Upper lobe of left lung (tissue), 4 donors: ENCODE measurements around the gene IL23R.

ENCODE experiments used
- POLR2A ChIP-seq, 4 donors: fragments of 450-650 bp; IDR thresholded peaks; one replicate each; pipeline ENCODE4 v1.5.1; 2016 to 2017; ENCODE audit warnings: antibody characterized with exemption in 4 of 4, mild to moderate bottlenecking in 2 of 4
- POLR2AphosphoS5 ChIP-seq, 2 donors: sonication (generic); formaldehyde crosslinking; IDR thresholded peaks; one replicate each; pipeline ENCODE4 v1.5.1; 2017; ENCODE audit warnings: antibody characterized with exemption in 2 of 2
- TF ChIP-seq, protein P1 (sequence below), 6 experiments: fragments of 450-650 bp in 4 of 6; fragments of 200-600 bp in 2 of 6; sonication (generic) in 2 of 6; IDR thresholded peaks; one replicate each; pipeline ENCODE4 v1.5.1; 2016 to 2019; ENCODE audit warnings: antibody characterized with exemption in 6 of 6

DNA sequence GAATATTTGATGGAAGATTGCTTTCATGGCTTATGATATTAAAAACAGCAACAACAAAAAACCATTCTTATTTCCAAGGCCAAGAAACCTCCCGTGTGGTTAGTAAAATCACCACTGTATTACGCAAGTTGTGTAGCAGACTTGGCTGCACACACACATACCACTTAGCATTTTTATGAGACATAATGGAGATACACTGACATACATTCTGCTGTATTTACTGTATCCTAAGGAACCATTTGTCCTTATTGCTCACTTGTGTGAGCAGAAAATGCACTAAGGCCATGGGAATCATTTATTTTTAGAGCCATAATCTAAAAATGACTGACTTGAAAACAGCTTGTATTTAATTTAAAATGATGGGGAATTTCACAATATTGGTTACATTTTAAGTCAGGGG lies 30.9 kb upstream of the IL23R start:
- TF ChIP-seq, protein P1, sequence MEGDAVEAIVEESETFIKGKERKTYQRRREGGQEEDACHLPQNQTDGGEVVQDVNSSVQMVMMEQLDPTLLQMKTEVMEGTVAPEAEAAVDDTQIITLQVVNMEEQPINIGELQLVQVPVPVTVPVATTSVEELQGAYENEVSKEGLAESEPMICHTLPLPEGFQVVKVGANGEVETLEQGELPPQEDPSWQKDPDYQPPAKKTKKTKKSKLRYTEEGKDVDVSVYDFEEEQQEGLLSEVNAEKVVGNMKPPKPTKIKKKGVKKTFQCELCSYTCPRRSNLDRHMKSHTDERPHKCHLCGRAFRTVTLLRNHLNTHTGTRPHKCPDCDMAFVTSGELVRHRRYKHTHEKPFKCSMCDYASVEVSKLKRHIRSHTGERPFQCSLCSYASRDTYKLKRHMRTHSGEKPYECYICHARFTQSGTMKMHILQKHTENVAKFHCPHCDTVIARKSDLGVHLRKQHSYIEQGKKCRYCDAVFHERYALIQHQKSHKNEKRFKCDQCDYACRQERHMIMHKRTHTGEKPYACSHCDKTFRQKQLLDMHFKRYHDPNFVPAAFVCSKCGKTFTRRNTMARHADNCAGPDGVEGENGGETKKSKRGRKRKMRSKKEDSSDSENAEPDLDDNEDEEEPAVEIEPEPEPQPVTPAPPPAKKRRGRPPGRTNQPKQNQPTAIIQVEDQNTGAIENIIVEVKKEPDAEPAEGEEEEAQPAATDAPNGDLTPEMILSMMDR (IDR thresholded peaks at IDR 0.05) = no peak
- no peak for TF ChIP-seq POLR2AphosphoS5 (IDR thresholded peaks at IDR 0.05)
- no peak for TF ChIP-seq POLR2A (IDR thresholded peaks at IDR 0.05)
